Left hindlimb (tissue), 1 donor: ENCODE results near the gene MIER1.
"Not testable (repeated sequence)": the region's sequence is repeated elsewhere in the genome, so short reads cannot be mapped to it uniquely, and the experiment has no call there.

Source experiments
- DNase-seq: peaks from one replicate; pipeline ENCODE4 v3.0.0-alpha.2; 2018

The MIER1 gene

DNA sequence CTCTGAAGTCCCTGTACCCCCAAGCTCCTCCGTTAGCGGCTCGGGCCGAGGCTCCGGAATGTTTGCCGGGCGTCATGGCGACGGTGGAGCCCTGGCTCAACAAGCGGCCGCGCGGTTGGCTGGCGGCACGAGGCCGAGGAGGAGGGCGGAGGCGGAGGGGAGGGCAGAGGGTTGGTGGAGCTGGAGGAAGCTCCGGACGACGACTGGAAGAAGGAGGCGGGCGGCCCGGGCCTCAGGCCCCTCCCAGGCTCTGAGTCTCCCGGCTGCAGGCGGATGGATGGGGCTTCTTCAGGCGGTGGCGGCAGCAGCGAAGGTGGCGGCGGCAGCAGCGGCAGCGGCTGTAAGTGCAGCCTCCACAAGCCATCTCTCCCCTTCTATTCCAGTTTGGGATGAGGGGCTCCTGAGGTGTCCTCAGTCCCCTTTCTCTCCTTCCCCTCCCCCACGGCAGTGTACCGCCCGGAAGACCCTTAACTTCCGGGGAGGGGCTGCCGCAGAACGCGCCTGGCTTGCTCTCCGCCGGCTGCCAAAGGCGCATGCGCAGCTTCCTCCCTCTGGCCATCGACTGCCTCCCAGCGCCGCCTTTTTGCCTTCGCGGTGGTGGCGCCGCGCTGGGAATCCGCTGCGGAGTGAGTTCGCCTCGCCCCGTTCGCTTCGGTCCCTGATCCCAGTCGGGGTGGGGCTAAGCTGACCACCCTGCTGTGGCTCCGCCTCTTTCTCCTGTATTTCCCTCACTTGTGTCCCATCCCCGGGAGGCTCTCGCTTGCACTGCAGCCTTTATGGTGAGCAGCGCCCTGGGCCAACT is at the start of gene MIER1, which contains the start of gene DNAI4:
MIER1 (plus strand) TSS at position 235 of the 802 bp plus-strand sequence; CDS start at position 274, 39 bp downstream.
DNAI4 (minus strand) TSS at position 101 of the 802 bp plus-strand sequence; CDS start at position 76, 25 bp downstream.
- peak; percentile 99 for DNase-seq

GRCh38 chr1:66876664-66877063 is 48.1 kb upstream of the MIER1 start:
- DNase-seq: no peak

DNA sequence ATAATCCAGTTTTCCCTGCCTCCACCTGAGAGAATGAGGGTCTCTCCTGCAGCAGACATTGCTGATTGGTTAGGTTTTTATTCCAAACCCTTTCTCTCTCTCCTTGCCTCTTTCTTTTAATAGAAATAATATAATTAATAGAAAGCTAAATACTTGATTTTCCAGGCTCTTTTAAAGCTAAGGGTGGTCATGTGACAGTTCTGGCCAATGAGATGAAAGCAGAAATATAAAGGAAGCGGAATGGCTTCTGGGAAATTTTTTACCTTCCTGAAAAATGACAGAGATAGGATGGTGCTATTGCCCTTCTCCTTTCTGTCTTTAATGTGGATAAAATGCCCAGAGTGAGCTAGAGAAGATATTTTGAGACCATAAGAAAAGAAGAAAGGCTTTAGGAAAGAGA is 35.8 kb upstream of the MIER1 start:
- no peak for DNase-seq

GRCh38 chr1:66890621-66891020 is 34.2 kb upstream of the MIER1 start:
- no peak for DNase-seq

- no peak for DNase-seq
Measured at GRCh38 chr1:66893712-66894111, 31.1 kb upstream of the MIER1 start.

DNA sequence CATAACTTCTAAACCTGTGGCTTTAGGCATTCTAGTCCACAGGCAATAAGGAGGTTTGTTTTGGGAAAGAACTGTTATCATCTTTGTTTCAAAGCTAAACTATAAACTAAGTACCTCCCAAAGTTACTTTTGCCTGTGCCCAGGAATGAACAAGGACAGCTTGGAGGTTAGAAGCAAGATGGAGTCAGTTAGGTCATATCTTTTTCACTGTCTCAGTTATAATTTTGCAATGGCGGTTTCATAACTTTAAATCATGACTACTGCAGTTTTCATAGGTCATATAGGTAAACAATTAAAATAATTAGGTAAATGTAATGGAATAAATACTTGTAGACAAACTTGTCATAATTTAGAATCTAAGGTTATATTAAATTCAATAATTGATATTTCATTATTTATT is 9.6 kb upstream of the MIER1 start:
- not testable (repeated sequence) for DNase-seq

DNA sequence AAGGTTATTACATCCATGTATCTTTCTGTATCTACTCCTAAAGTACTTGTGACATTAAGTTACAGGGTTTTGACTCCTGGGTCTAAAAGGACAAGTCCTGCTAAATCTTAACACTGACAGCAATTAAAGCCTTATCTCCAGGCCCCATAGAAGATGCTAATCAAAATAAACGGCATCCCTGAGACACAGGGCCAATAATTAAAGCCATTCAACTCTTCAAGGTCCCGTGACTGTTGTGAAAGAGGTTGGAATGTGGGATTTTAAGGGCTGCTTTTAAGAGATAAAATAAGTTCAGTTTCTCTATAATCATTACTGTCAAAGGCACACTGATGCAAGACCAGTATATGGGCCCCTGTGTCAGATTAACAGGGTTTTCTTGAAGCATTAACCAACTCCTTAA is 8.5 kb upstream of the MIER1 start:
- DNase-seq: no peak

DNA sequence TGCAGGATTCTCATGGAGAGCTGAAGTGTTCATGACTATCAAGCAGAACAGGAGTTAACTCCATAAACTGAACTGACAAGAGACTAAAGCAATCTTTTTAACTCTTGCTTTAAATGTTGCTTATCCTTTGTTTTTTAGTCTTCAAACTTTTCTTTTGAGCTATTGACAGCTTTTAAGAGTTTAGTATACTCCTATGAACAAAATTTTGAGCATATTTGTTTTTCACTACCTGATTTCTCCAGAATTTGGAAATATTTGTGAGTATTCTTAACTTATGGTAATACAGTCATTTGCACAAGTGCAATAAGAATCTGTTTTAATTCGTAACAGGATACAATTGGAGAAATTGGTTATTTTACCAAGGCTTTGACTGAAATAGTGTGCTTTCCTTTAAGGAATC is 7.3 kb upstream of the MIER1 start:
- DNase-seq: no peak

DNA sequence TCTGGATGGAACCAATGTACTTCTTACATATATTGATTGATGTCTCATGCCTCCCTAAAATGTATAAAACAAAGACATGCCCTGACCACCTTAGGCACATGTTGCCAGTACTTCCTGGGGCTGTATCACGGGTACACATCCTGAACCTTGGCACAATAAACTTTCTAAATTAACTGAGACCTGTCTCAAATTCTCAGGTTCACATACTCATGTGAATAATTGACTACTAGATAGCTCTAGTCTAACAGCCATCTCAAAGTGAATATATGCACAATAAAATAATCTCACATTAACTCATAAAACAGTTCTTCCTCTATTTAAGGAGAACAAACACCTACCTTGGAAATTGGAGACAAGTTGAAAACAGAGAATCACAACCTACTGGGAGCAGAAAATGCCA is 5.7 kb upstream of the MIER1 start:
- no peak for DNase-seq

DNA sequence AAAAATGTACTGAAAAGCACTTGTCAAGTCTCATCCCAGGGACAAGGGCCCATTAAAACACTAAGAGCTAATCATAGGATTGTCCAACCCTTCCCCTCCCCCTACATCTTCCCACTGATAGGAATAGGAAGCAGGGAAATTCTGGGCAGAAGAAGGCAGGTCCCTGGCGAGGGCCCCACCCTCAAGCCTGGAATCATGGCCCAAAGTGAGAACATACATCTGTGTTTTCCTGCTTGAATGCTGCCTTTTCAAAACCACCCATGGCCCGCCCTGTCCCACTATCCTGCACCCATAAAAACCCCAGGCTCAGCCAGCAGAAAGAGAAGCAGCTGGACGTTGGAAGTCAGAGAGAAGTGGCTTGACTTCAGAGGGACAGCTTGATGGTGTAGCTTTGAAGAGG is 5.0 kb upstream of the MIER1 start:
- DNase-seq: no peak

GRCh38 chr1:66920543-66920942 is 4.2 kb upstream of the MIER1 start:
- DNase-seq: no peak

DNA sequence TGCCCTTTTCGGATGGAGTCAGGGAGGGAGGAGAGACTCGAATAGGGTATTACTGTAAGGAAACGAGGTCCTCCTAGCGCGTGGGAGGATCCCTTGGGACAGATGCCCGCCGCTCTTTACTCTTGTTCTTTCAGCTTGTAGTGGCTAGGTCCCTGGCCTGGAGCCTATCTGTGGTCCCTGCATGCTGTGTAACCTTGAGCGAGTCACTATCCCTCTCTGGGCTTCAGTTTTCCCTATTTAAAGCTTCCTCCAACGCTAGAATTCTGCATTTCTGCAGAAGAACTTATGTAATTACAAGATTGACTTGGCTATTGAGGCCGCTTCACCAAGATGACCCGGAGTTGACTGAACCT is 744 bp downstream of the MIER1 start:
- no peak for DNase-seq

- no peak for DNase-seq
Measured at GRCh38 chr1:66925944-66926343, 1.2 kb downstream of the MIER1 start.

- no peak for DNase-seq
Measured at GRCh38 chr1:66927528-66927927, 2.7 kb downstream of the MIER1 start.

DNA sequence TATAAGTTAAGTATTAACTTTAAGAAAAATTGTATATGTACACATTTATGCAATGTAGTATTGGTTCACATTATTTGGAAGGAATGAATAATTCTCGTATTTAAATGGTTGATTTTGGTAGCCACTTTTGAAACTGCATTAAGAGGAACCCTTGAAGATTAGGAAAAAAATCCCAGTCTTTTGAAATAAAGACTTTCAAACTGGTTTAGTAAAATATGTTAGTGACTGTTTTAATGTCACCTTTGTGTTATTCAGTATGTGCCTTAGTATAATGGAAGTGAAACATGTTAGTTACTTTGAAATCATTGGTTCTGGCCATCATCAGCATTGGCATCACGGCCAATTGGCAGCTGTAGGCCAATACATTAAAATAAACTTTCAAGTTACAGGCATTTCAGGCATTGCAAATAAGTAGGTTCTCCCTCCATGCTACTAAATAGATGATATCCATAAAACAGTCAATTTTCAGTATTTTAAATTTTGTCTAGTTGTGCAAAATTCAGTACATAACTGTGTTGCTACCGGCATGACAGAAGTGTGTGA is 4.4 kb downstream of the MIER1 start:
- DNase-seq: no peak

DNA sequence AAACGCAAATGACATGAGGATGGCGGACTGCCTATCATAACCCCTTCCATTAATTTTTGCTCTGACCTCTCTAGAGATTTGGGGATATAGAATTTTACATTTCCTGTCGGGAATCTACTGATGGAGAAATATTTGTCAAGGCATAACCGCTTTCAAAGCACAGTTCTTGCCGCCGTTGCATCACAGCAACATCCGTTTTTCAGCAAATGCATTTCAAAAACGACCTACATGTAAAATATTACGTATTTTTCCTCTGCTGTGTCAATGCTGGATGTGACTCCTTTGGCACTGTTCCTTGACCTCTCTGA is 4.9 kb downstream of the MIER1 start:
- DNase-seq: no peak

DNA sequence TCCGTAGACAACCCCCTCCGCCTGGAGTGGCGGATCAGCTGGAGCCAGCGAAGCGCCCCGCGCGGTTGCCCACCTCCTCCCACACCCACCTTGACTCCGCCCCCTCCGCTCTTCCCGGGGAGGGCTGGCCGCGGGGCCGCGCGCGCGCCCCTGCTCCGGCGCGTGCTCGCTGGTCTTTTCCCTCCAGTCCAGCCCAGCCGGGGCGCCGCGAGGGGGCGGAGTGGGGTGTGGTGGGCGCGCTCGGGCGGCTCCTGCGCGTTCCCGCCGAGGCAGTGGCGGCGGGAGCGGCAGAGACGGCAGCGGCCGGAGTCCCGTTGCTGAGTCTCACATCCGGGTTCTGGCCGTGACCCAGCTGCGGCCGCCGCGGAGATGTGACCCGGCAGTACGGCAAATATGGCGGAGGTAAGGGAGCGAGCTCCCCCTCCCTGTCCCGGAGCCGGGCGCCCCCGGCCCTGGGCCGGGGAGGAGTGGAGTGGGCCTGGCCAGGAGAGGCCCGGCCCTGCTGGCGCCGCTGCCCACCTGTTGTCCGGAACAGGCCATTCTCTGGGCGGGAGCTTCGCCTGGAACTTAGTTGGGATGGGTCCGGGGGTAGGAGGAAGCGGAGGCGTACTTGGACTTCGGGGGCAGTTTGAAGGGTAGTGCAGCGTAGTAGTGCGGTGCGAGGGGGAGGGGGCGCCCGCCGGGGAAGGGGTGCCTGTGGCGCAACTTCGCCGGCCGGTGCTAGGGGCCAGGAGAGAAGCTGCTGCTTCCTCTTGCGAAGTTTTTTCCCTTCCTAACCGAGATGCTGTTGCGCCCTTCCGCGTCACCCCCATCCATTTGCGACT is 5.4 kb downstream of the MIER1 start:
- peak; percentile 96 for DNase-seq

- no peak for DNase-seq
Measured at GRCh38 chr1:66930823-66931174, 6.0 kb downstream of the MIER1 start.

GRCh38 chr1:66931590-66931989 is 6.8 kb downstream of the MIER1 start:
- DNase-seq: no peak

DNA sequence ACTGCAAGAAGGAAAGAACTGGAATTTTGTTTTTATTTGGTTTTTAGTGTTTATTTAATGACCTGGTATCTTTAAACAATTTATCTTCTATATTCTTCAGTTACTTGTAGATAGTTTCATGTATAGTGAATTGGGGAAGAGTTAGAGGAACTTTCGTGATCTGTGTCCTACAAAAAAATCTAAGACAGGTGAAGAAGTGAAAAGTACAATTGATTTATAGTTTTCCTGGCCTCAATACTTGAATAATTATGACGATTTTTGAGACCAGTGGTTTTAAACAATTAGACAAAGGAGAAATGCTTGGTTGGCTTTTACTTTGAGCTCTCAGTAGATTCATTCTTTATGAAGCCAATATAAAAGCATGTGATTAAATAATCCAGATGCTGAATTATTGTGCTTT is 7.5 kb downstream of the MIER1 start:
- DNase-seq: no peak

DNA sequence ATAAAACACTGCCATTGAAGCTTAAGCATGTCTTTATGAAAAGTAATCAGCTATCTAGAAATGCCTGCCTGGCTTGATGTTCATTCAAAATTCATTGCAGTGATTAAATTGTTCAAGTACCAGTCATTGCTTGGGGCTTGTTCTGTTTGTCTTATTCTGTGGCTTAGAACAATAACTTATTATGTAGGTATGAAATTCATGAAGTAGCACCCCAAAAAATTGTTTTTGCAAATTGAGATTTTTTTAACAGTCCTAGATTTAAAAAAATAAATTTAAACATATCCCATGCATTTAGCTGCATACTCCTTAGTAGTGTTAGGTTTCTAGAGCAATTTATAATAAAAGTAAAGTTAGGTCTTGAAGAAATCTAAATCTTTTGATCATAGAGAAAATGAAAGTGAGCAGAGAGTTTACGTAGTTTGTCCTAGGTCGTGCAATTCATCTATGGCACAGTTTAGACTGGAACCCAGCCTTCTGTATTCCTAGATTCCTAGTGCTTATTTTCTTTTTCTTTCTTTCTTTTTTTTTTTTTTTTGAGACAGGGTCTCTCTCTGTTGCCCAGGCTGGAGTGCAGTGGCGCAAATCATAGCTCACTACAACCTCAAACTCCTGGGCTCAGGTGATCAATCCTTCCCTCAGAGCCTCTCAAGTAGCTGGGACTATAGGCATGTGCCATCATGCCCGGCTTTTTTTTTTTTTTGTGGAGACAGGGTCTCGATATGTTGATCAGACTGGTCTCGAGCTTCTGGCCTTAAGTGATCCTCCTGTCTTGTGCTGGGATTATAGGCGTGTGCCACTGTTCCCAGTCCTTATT is 9.3 kb downstream of the MIER1 start:
- no peak for DNase-seq

DNA sequence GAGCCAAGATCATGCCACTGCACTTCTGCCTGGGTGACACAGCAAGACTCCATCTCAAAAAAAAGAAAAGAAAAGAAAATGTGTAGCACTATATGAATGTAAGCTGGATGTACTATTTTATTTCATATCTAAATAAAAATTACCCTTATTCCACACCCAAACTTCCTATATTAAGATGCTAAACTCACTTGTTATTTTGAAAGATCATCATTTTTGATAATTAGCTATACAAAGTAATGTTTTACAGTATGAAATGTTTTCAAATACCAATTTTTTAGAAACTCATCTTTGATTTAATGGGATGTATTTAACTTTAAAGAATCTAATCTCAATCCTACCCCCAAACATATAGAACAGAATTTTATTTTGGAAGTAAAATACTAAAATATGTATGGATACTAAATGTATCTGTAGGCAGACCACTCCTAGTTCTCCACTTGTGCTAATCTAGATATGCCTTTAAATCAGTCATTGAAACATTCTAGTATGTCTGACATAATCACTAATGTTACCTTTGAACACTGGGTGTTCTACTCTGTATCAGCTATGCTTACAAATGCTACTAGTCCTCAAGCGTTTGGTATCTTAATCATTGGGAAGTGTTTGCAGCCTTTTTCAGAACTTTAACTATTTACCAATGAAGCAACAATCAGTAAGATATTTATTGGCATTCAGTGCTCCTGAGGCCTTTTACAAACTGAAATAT is 12.9 kb downstream of the MIER1 start:
- DNase-seq: no peak

DNA sequence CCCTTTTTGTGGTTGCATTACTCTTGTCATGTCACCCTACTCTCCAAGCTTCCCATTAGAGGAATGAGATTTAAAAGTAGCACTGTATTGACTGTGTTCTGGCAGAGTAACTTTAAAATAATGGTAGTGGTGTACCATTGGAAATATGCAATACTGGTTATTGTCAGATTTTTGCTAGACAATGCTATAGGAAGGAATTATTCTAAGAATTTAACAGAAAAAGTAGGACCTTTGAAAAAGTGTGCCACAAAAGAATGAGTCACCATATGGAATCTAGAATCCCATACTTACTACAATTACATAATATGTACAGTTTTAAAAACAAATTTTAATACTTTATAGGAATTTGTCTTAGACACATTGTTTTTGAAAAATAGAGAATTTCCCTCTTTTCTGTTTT is 13.8 kb downstream of the MIER1 start:
- no peak for DNase-seq
